Spleen (tissue), 11 donors: Measurements from ENCODE around the gene CPA4. TPM values are rescaled to one million over a fixed set of nuclear protein-coding genes. Genes with fewer than 3 reads are reported as not detected.
A peak's percentile ranks its signal among the peaks of the same experiment; 100 is the strongest.

ENCODE experiments used
- DNase-seq: peaks from one replicate; pipeline ENCODE4 v3.0.0-alpha.2; 2020
- H3K27ac ChIP-seq, 8 donors: fragments of 200-600 bp; sonication (generic) in 7 of 8; 1 replicate in 4 of 8; 2 replicates in 4 of 8; pipeline versions ENCODE4 v1.5.0 to v1.8.0; 2016 to 2021; ENCODE audit warnings: inconsistent platforms in 4 of 8, mild to moderate bottlenecking in 4 of 8, moderate library complexity in 1 of 8
- H3K27me3 ChIP-seq, 7 donors: fragments of 200-600 bp; sonication (generic) in 6 of 7; replicated peaks in 1 of 7; 1 replicate in 4 of 7; 2 replicates in 3 of 7; pipeline versions ENCODE4 v1.5.0 to v1.8.0; 2016 to 2021; ENCODE audit warnings: inconsistent platforms in 3 of 7, mild to moderate bottlenecking in 1 of 7
- H3K36me3 ChIP-seq, 6 donors: fragments of 200-600 bp; sonication (generic) in 5 of 6; 1 replicate in 4 of 6; 2 replicates in 2 of 6; pipeline versions ENCODE4 v1.5.0 to v1.8.0; 2016 to 2021; ENCODE audit warnings: inconsistent platforms in 2 of 6
- H3K4me1 ChIP-seq, 6 donors: fragments of 200-600 bp; sonication (generic) in 5 of 6; 1 replicate in 3 of 6; 2 replicates in 3 of 6; pipeline versions ENCODE4 v1.5.0 to v1.8.0; 2016 to 2021; ENCODE audit warnings: inconsistent platforms in 3 of 6
- H3K4me3 ChIP-seq, 8 donors: fragments of 200-600 bp; sonication (generic) in 7 of 8; 1 replicate in 4 of 8; 2 replicates in 4 of 8; pipeline versions ENCODE4 v1.5.0 to v1.8.0; 2016 to 2021; ENCODE audit warnings: inconsistent platforms in 4 of 8, mild to moderate bottlenecking in 4 of 8, moderate library complexity in 2 of 8
- H3K9me3 ChIP-seq, 8 donors: fragments of 200-600 bp; sonication (generic) in 7 of 8; 1 replicate in 4 of 8; 2 replicates in 4 of 8; pipeline versions ENCODE4 v1.5.0 to v1.8.0; 2016 to 2021; ENCODE audit warnings: inconsistent platforms in 4 of 8
- POLR2A ChIP-seq, 3 donors: fragments of 450-650 bp; IDR thresholded peaks; one replicate each; pipeline ENCODE4 v1.5.1; 2017; ENCODE audit warnings: antibody characterized with exemption in 3 of 3, mild to moderate bottlenecking in 1 of 3
- POLR2AphosphoS5 ChIP-seq, 3 donors: sonication (generic); formaldehyde crosslinking; IDR thresholded peaks; one replicate each; pipeline ENCODE4 v1.5.1; 2017; ENCODE audit warnings: antibody characterized with exemption in 3 of 3
- WGBS, 5 donors: extraction: QIAGEN DNeasy Blood & Tissue Kit in 3 of 5; methylation state at CpG; one replicate each; pipeline versions ENCODE4 v1.1.5 to v1.1.7; 2013 to 2018; 5-methylcytosine and 5-hydroxymethylcytosine counted together
- intact Hi-C: fragments of 100-400 bp; cut with DNase I; formaldehyde crosslinking; loops from one replicate; pipeline ENCODE4 v1.15.0; 2023; ENCODE audit warnings: low total_unique reads
- polyA plus RNA-seq, 3 donors: library from polyadenylated mRNA; stranded (reverse); fragments of 200-250 nt; gene quantifications; one replicate each; pipeline ENCODE4 v1.2.1, GENCODE V29; 2013
- total RNA-seq, 7 donors: library from RNA; depleted of rRNA in 3 of 7; stranded (reverse); fragments of >200 nt in 3 of 7; fragmentation: NEBNext Ultra II Directional in 4 of 7; extraction: Animal tissue kit (Norgen Biotek cat#: 25700) in 4 of 7; gene quantifications; one replicate each; pipeline versions ENCODE4 v1.1.0 to v1.2.1, GENCODE V29; 2016 to 2021
- TF ChIP-seq, protein P1 (sequence below), 11 experiments: fragments of 200-600 bp in 7 of 11; fragments of 450-650 bp in 4 of 11; sonication (generic) in 4 of 11; IDR thresholded peaks in 8 of 11; conservative IDR thresholded peaks in 3 of 11; 1 replicate in 7 of 11; 2 replicates in 4 of 11; pipeline versions ENCODE4 v1.4.0 to v1.8.0; 2016 to 2021; ENCODE audit warnings: antibody characterized with exemption in 11 of 11, inconsistent platforms in 4 of 11, mild to moderate bottlenecking in 1 of 11
- donor health status: healthy with polysubstance abuse.
- donor health status: DM: no; HTN: no; CAD: no; lungs with moderate emphysema.
- donor health status: DM: no; HTN: no; CAD: no.
- donor health status: Bipolar disorder and iron deficiency.
- donor health status: healthy.
- donor health status: DM: no; HTN: no; CAD: no.
- donor health status: DM: yes; HTN: yes; CAD: no.

The CPA4 gene
- total and polyA plus RNA-seq, 10 donors: 0.15 to 3.3 (median 0.78) TPM

- intact Hi-C loops: no loop called here
- WGBS, 5 donors: 57 to 75% (median 69%) methylated on average over 3 of the region's 3 CpGs
- H3K4me3 ChIP-seq: no peak overlapping the region
- no peak for TF ChIP-seq POLR2AphosphoS5 (IDR thresholded peaks at IDR 0.05)
- TF ChIP-seq, protein P1, sequence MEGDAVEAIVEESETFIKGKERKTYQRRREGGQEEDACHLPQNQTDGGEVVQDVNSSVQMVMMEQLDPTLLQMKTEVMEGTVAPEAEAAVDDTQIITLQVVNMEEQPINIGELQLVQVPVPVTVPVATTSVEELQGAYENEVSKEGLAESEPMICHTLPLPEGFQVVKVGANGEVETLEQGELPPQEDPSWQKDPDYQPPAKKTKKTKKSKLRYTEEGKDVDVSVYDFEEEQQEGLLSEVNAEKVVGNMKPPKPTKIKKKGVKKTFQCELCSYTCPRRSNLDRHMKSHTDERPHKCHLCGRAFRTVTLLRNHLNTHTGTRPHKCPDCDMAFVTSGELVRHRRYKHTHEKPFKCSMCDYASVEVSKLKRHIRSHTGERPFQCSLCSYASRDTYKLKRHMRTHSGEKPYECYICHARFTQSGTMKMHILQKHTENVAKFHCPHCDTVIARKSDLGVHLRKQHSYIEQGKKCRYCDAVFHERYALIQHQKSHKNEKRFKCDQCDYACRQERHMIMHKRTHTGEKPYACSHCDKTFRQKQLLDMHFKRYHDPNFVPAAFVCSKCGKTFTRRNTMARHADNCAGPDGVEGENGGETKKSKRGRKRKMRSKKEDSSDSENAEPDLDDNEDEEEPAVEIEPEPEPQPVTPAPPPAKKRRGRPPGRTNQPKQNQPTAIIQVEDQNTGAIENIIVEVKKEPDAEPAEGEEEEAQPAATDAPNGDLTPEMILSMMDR (IDR thresholded peaks at IDR 0.05 in 8 of 11, conservative IDR thresholded peaks at IDR 0.05 in 3 of 11): no peak
- TF ChIP-seq POLR2A (IDR thresholded peaks at IDR 0.05): no peak
- DNase-seq: peak; percentile 44
- no peaks in the 10 kb centered on the region for H3K36me3 ChIP-seq
- peaks cover 7 to 66% (median 31%) of the 10 kb centered on the region in 6 donors for H3K4me1 ChIP-seq
- peak overlapping the region in 5 of 8 donors; percentile 81 to 93 (median 86) for H3K27ac ChIP-seq
- no peaks in the 10 kb centered on the region for H3K27me3 ChIP-seq
- H3K9me3 ChIP-seq: peaks cover 0 to 5% (median 2%) of the 10 kb centered on the region in 8 donors
These were observed 78.1 kb downstream of the CPA4 start for GRCh38 chr7:130371046-130371445.

DNA sequence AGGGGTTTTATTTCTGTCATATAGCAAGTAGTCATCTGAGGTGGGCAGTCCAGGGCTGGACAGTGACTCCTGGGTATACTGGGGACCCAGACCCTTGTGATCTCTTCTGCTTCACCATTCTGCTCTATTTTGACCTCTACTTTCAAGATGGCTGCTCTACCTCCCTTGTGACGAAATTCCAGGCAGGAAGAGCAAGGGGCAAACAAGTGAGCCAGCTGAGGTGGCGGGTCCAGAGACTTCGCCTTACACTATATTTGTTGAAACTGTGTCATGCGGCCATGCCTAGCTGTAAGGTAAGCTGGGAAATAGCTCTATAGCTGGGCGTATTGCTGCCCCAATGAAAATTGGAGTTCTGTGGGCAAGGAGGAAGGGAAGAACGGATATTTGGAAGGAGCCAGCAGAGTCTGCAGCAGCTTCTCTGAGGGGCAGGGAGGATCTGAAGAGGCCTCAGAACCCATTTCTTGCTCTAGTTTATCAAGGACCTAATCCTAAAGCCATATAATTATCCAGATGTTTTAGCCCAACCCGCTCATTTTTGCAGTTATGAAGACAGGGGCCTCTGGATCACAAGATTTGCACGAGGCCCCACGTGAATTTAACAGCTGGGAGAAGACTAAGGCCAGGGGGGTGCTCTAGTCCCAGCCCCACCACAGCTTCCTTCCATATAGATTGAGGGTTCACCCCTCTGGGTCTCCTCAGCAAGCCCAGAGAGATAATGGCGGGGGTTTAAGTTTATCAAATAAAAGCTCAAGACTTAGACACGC is 79.6 kb downstream of the CPA4 start:
- Histone ChIP-seq H3K4me1 (peaks cover 7 to 65% (median 31%) of the 10 kb centered on the region in 6 donors), H3K4me3 (no peak overlapping the region), H3K36me3 (no peaks in the 10 kb centered on the region), H3K9me3 (peaks cover 0 to 20% (median 15%) of the 10 kb centered on the region in 8 donors), H3K27me3 (no peaks in the 10 kb centered on the region), H3K27ac (peak overlapping the region; percentile 55 to 93 (median 84))
- WGBS, 5 donors: 72 to 81% (median 80%) methylated on average over 11 of the region's 11 CpGs
- TF ChIP-seq POLR2AphosphoS5 (IDR thresholded peaks at IDR 0.05) (no peak), POLR2A (IDR thresholded peaks at IDR 0.05) (no peak)
- TF ChIP-seq, protein P1 (IDR thresholded peaks at IDR 0.05 in 8 of 11, conservative IDR thresholded peaks at IDR 0.05 in 3 of 11): no peak
- no peak for DNase-seq
- intact Hi-C loops: no loop called here

Other genes with a start within 250 kb of the CPA4 start
- 10 to 100 TPM; 13.8 to 20.3 (median 16.1) TPM for gene ZC3HC1, start 241.8 kb upstream of the CPA4 start, total RNA-seq
- 10 to 100 TPM; 13.3 to 21.0 (median 18.0) TPM for gene ZC3HC1, start 241.8 kb upstream of the CPA4 start, polyA plus RNA-seq
- 10 to 100 TPM; 21.2 to 33.7 (median 22.1) TPM for gene KLHDC10, start 222.6 kb upstream of the CPA4 start, total RNA-seq
- 1 to 10 TPM; 4.8 to 7.1 (median 5.9) TPM for gene KLHDC10, start 222.6 kb upstream of the CPA4 start, polyA plus RNA-seq
- gene TMEM209, start 87.8 kb upstream of the CPA4 start, total RNA-seq: 10 to 100 TPM; 15.5 to 25.4 (median 19.1) TPM
- 1 to 10 TPM; 5.9 to 9.0 (median 8.1) TPM for gene TMEM209, start 87.8 kb upstream of the CPA4 start, polyA plus RNA-seq
- not detected for gene SSMEM1, start 85.3 kb upstream of the CPA4 start, total RNA-seq
- gene SSMEM1, start 85.3 kb upstream of the CPA4 start, polyA plus RNA-seq: not detected
- 1 to 10 TPM in 1 of 7 donors, under 1 TPM in 1, not detected in 5; 0.84 to 1.5 TPM for gene CPA2, start 26.3 kb upstream of the CPA4 start, total RNA-seq
- gene CPA2, start 26.3 kb upstream of the CPA4 start, polyA plus RNA-seq: under 1 TPM; 0.13 to 0.28 (median 0.21) TPM
- gene CPA5, start 51.7 kb downstream of the CPA4 start, total RNA-seq: under 1 TPM in 1 of 7 donors, not detected in 6; 0.44 TPM
- gene CPA5, start 51.7 kb downstream of the CPA4 start, polyA plus RNA-seq: 1 to 10 TPM in 1 of 3 donors, under 1 TPM in 2; 0.26 to 3.6 (median 0.46) TPM
- 1 to 10 TPM; 1.2 to 8.1 (median 4.0) TPM for gene CPA1, start 87.3 kb downstream of the CPA4 start, total RNA-seq
- 1 to 10 TPM in 2 of 3 donors, under 1 TPM in 1; 0.79 to 1.4 (median 1.3) TPM for gene CPA1, start 87.3 kb downstream of the CPA4 start, polyA plus RNA-seq
- gene CEP41, start 147.9 kb downstream of the CPA4 start, total RNA-seq: 10 to 100 TPM; 11.1 to 19.3 (median 15.6) TPM
- 1 to 10 TPM; 2.3 to 4.4 (median 4.1) TPM for gene CEP41, start 147.9 kb downstream of the CPA4 start, polyA plus RNA-seq
- 100 to 1,000 TPM in 5 of 7 donors, 10 to 100 TPM in 2; 45.1 to 198 (median 151) TPM for gene MEST, start 198.9 kb downstream of the CPA4 start, total RNA-seq
- gene MEST, start 198.9 kb downstream of the CPA4 start, polyA plus RNA-seq: 10 to 100 TPM; 11.2 to 24.6 (median 11.2) TPM